Coronary artery (tissue), 2 donors: ENCODE data around the gene NOXA1.

ENCODE experiments used
- DNase-seq: peaks from one replicate; pipeline ENCODE4 v3.0.0-alpha.2; 2017; ENCODE audit warnings: low spot score
- H3K27ac ChIP-seq, 2 donors: fragments of 200-600 bp; sonication (generic); one replicate each; pipeline ENCODE4 v1.5.1; 2016 to 2019
- H3K4me3 ChIP-seq: fragments of 200-600 bp; sonication (generic); 2 replicates; pipeline ENCODE4 v1.5.1; 2016; ENCODE audit warnings: mild to moderate bottlenecking, moderate library complexity
- TF ChIP-seq, protein P1 (sequence below): fragments of 200-600 bp; sonication (generic); IDR thresholded peaks from one replicate; pipeline ENCODE4 v1.5.1; 2019; ENCODE audit warnings: antibody characterized with exemption

The NOXA1 gene

GRCh38 chr9:137395666-137396010, 27.6 kb upstream of the NOXA1 start:
- no peak for DNase-seq
- TF ChIP-seq, protein P1, sequence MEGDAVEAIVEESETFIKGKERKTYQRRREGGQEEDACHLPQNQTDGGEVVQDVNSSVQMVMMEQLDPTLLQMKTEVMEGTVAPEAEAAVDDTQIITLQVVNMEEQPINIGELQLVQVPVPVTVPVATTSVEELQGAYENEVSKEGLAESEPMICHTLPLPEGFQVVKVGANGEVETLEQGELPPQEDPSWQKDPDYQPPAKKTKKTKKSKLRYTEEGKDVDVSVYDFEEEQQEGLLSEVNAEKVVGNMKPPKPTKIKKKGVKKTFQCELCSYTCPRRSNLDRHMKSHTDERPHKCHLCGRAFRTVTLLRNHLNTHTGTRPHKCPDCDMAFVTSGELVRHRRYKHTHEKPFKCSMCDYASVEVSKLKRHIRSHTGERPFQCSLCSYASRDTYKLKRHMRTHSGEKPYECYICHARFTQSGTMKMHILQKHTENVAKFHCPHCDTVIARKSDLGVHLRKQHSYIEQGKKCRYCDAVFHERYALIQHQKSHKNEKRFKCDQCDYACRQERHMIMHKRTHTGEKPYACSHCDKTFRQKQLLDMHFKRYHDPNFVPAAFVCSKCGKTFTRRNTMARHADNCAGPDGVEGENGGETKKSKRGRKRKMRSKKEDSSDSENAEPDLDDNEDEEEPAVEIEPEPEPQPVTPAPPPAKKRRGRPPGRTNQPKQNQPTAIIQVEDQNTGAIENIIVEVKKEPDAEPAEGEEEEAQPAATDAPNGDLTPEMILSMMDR = no peak
- Histone ChIP-seq H3K4me3 (no peak overlapping the region), H3K27ac (no peak overlapping the region)

- no peak for DNase-seq
- TF ChIP-seq, protein P1 = no peak
- Histone ChIP-seq H3K27ac (no peak overlapping the region), H3K4me3 (no peak overlapping the region)
Observed at GRCh38 chr9:137396227-137396626, 27.0 kb upstream of the NOXA1 start.

DNA sequence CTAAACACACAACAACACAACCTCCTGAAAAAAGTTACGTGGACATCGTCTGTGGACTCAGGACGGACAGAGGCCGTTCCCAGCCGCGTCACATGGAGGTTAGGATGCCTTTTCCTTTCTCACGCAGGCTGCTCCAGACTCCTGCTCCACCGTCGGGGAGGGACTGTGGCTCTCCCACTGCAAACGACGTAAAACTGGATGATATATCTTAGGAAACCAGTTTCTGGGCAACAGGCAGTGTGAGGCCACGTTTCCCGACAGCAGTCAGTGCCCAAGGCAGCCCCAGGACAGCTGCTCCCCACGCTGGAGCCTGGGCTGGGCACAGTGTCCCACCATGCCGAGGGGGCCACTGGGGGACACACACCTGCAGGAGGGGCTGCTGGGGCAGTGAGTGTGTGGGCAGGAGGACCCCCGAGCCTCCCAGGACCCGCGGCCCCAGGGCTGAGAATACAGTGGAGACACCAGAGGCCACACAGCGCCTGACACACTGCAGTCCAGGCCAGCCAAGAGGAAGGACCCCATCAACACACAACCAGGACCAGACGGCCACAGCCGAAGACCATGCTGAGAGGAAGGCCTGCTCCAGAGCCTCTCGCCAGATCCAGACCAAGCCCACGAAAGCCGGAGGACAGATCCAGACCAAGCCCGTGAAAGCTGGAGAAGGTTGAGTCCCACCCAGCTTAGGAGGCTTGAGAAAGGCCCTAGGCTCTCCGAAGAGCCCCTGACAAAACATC, 26.4 kb upstream of the NOXA1 start:
- H3K4me3 ChIP-seq = no peak overlapping the region
- DNase-seq = no peak
- TF ChIP-seq, protein P1 = no peak
- H3K27ac ChIP-seq = no peak overlapping the region

- Histone ChIP-seq H3K27ac (no peak overlapping the region), H3K4me3 (no peak overlapping the region)
- TF ChIP-seq, protein P1 = no peak
- DNase-seq = no peak
Observed at GRCh38 chr9:137397675-137398423, 25.3 kb upstream of the NOXA1 start.

- H3K4me3 ChIP-seq = no peak overlapping the region
- H3K27ac ChIP-seq = no peak overlapping the region
- DNase-seq = no peak
- TF ChIP-seq, protein P1 = no peak
Observed at GRCh38 chr9:137398561-137399468, 24.4 kb upstream of the NOXA1 start.

DNA sequence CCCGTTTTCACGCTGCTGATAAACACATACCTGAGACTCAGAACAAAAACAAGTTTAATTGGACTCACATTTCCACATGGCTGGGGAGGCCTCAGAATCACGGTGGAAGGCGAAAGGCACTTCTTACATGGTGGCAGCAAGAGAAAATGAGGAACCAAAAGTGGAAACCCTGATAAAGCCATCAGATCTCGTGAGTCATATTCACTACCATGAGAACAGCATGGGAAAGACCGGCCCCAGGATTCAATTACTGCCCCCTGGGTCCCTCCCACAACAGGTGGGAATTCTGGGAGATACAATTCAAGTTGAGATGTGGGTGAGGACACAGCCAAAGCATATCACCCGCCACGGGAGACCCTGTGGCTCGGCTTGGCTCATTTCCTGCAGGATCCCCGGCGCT, 20.4 kb upstream of the NOXA1 start:
- Histone ChIP-seq H3K27ac (no peak overlapping the region), H3K4me3 (no peak overlapping the region)
- no peak for DNase-seq
- TF ChIP-seq, protein P1 = no peak
